Muscle of leg (tissue), 11 donors: ENCODE measurements around the gene NRG2. TPM values are rescaled to one million over a fixed set of nuclear protein-coding genes. Genes with fewer than 3 reads are reported as not detected.

ENCODE experiments used
- DNase-seq: peaks from one replicate; pipeline ENCODE4 v3.0.0; 2013
- H3K27ac ChIP-seq: one replicate; pipeline ENCODE4 v1.5.1; 2013; ENCODE audit warnings: mild to moderate bottlenecking, low read length, control low read depth
- H3K27me3 ChIP-seq: one replicate; pipeline ENCODE4 v1.6.1; 2013; ENCODE audit warnings: low read length; ENCODE audit not compliant: control insufficient read depth, insufficient read depth
- H3K36me3 ChIP-seq: one replicate; pipeline ENCODE4 v1.6.1; 2013; ENCODE audit warnings: low read length; ENCODE audit not compliant: control insufficient read depth, insufficient read depth
- H3K4me1 ChIP-seq: one replicate; pipeline ENCODE4 v1.6.1; 2013; ENCODE audit warnings: low read length; ENCODE audit not compliant: control insufficient read depth, insufficient read depth
- H3K4me3 ChIP-seq: one replicate; pipeline ENCODE4 v1.5.1; 2013; ENCODE audit warnings: low read length, control low read depth
- H3K9me3 ChIP-seq: replicated peaks from 2 replicates; pipeline ENCODE4 v1.6.1; 2013; ENCODE audit warnings: low read depth, low read length; ENCODE audit not compliant: control insufficient read depth
- WGBS: methylation state at CpG from one replicate; pipeline ENCODE4 v1.1.5; 2013; ENCODE audit warnings: missing lambda C conversion rate; ENCODE audit not compliant: insufficient coverage; 5-methylcytosine and 5-hydroxymethylcytosine counted together
- polyA plus RNA-seq, 8 donors: library from polyadenylated mRNA; unstranded; fragments of 120-200 nt; gene quantifications; one replicate each; pipeline versions ENCODE4 v1.2.1 to v1.2.3, GENCODE V29; 2013; ENCODE audit warnings: inconsistent platforms in 1 of 8, low replicate concordance in 1 of 8; ENCODE audit not compliant: insufficient read length in 8 of 8, insufficient read depth in 1 of 8
- total RNA-seq: library from RNA; stranded (reverse); fragments of 120-200 nt; gene quantifications from one replicate; pipeline ENCODE4 v1.2.4, GENCODE V29; 2013

The NRG2 gene
- total and polyA plus RNA-seq, 9 donors: 0.82 to 2.8 (median 1.5) TPM

GRCh38 chr5:139995929-139996328 lies 47.2 kb downstream of the NRG2 start:
- Histone ChIP-seq H3K9me3 (no peaks in the 10 kb centered on the region), H3K36me3 (no peaks in the 10 kb centered on the region), H3K4me3 (no peak overlapping the region), H3K4me1 (no peaks in the 10 kb centered on the region), H3K27me3 (peaks cover 19% of the 10 kb centered on the region), H3K27ac (no peak overlapping the region)
- no peak for DNase-seq
- no CpG with 5 or more reads among the region's 1 CpG for WGBS

- H3K27ac ChIP-seq: no peak overlapping the region
- no peaks in the 10 kb centered on the region for H3K36me3 ChIP-seq
- no peak for DNase-seq
- no peak overlapping the region for H3K4me3 ChIP-seq
- no CpG with 5 or more reads among the region's 1 CpG for WGBS
- H3K27me3 ChIP-seq: peaks cover 19% of the 10 kb centered on the region
- H3K9me3 ChIP-seq: no peaks in the 10 kb centered on the region
- no peaks in the 10 kb centered on the region for H3K4me1 ChIP-seq
Observed at GRCh38 chr5:139994234-139994633, 48.9 kb downstream of the NRG2 start.

- no peaks in the 10 kb centered on the region for H3K36me3 ChIP-seq
- H3K4me3 ChIP-seq: no peak overlapping the region
- peak; percentile 22 for DNase-seq
- H3K27ac ChIP-seq: no peak overlapping the region
- H3K4me1 ChIP-seq: peaks cover 8% of the 10 kb centered on the region
- no CpG with 5 or more reads among the region's 3 CpGs for WGBS
- H3K27me3 ChIP-seq: peaks cover 16% of the 10 kb centered on the region
- no peaks in the 10 kb centered on the region for H3K9me3 ChIP-seq
Observed at GRCh38 chr5:139985733-139986132, 57.4 kb downstream of the NRG2 start.

- Histone ChIP-seq H3K27ac (no peak overlapping the region), H3K9me3 (no peaks in the 10 kb centered on the region), H3K4me1 (peaks cover 8% of the 10 kb centered on the region), H3K27me3 (peaks cover 20% of the 10 kb centered on the region), H3K36me3 (no peaks in the 10 kb centered on the region), H3K4me3 (no peak overlapping the region)
- no peak for DNase-seq
- 49% methylated on average over 3 of the region's 5 CpGs for WGBS
Observed at GRCh38 chr5:139985290-139985689, 57.8 kb downstream of the NRG2 start.

- no peak for DNase-seq
- WGBS: no CpG with 5 or more reads among the region's 1 CpG
- Histone ChIP-seq H3K27me3 (peaks cover 22% of the 10 kb centered on the region), H3K36me3 (no peaks in the 10 kb centered on the region), H3K4me3 (no peak overlapping the region), H3K27ac (no peak overlapping the region), H3K9me3 (no peaks in the 10 kb centered on the region), H3K4me1 (peaks cover 8% of the 10 kb centered on the region)
Observed at GRCh38 chr5:139984816-139985215, 58.3 kb downstream of the NRG2 start.

GRCh38 chr5:139982975-139983240 lies 60.2 kb downstream of the NRG2 start:
- Histone ChIP-seq H3K27ac (no peak overlapping the region), H3K9me3 (no peaks in the 10 kb centered on the region), H3K27me3 (peaks cover 22% of the 10 kb centered on the region), H3K4me1 (peaks cover 8% of the 10 kb centered on the region), H3K4me3 (no peak overlapping the region), H3K36me3 (no peaks in the 10 kb centered on the region)
- DNase-seq: no peak

GRCh38 chr5:139982157-139982974 lies 60.7 kb downstream of the NRG2 start:
- Histone ChIP-seq H3K9me3 (no peaks in the 10 kb centered on the region), H3K27me3 (peaks cover 22% of the 10 kb centered on the region), H3K27ac (no peak overlapping the region), H3K4me1 (peaks cover 8% of the 10 kb centered on the region), H3K36me3 (no peaks in the 10 kb centered on the region), H3K4me3 (no peak overlapping the region)
- peak; percentile 19 for DNase-seq
- WGBS: 45% methylated on average over 6 of the region's 15 CpGs

GRCh38 chr5:139980765-139981164 lies 62.3 kb downstream of the NRG2 start:
- no peak for DNase-seq
- WGBS: 59% methylated on average over 3 of the region's 3 CpGs
- peaks cover 6% of the 10 kb centered on the region for H3K4me1 ChIP-seq
- no peak overlapping the region for H3K4me3 ChIP-seq
- H3K36me3 ChIP-seq: no peaks in the 10 kb centered on the region
- H3K27ac ChIP-seq: no peak overlapping the region
- no peaks in the 10 kb centered on the region for H3K9me3 ChIP-seq
- peaks cover 21% of the 10 kb centered on the region for H3K27me3 ChIP-seq

GRCh38 chr5:139979943-139980342 lies 63.2 kb downstream of the NRG2 start:
- no CpG with 5 or more reads among the region's 2 CpGs for WGBS
- H3K4me1 ChIP-seq: no peaks in the 10 kb centered on the region
- H3K27ac ChIP-seq: no peak overlapping the region

GRCh38 chr5:139979518-139979917 lies 63.6 kb downstream of the NRG2 start:
- Histone ChIP-seq H3K36me3 (no peaks in the 10 kb centered on the region), H3K9me3 (no peaks in the 10 kb centered on the region), H3K27ac (no peak overlapping the region), H3K4me3 (no peak overlapping the region), H3K27me3 (peaks cover 24% of the 10 kb centered on the region), H3K4me1 (no peaks in the 10 kb centered on the region)
- 60% methylated on average over 2 of the region's 3 CpGs for WGBS
- DNase-seq: no peak

More at GRCh38 chr5:139979943-139980342, 63.2 kb downstream of the NRG2 start:
- Histone ChIP-seq H3K27me3 (peaks cover 24% of the 10 kb centered on the region), H3K9me3 (no peaks in the 10 kb centered on the region), H3K36me3 (no peaks in the 10 kb centered on the region), H3K4me3 (no peak overlapping the region)
- DNase-seq: no peak

- WGBS: no CpG with 5 or more reads among the region's 1 CpG
Observed at GRCh38 chr5:139976703-139977102, 66.4 kb downstream of the NRG2 start.

More at GRCh38 chr5:139976703-139977102, 66.4 kb downstream of the NRG2 start:
- H3K4me1 ChIP-seq: no peaks in the 10 kb centered on the region
- no peaks in the 10 kb centered on the region for H3K36me3 ChIP-seq
- DNase-seq: no peak
- H3K9me3 ChIP-seq: no peaks in the 10 kb centered on the region
- no peak overlapping the region for H3K27ac ChIP-seq
- H3K4me3 ChIP-seq: no peak overlapping the region
- H3K27me3 ChIP-seq: peaks cover 19% of the 10 kb centered on the region
